AG20443 (cell line): ENCODE measurements around the gene ANO2.
"Not testable (repeated sequence)": the region's sequence is repeated elsewhere in the genome, so short reads cannot be mapped to it uniquely, and the experiment has no call there.

Source experiments
- DNase-seq: peaks from one replicate; pipeline ENCODE4 v3.0.0; 2012; ENCODE audit warnings: low spot score, mixed read lengths

The ANO2 gene

DNA sequence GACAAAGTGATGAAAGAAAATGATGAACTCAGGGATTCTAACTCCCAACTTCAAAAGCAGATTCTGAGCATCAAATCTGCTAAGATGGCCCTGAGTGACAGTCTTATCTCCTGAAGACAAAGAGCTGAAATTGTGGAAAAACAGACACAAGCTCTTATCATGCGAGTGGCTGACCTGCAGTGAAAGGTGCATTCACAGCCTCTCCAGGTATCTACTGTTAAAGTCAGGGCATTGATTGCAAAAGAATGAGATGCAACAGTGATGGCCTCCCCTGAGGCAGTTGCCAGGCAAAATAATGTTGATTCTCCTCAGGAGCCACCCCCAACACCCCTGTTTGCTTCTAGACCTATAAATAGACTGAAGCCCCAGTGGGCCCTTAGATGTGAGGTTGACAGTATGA lies 126.2 kb downstream of the ANO2 start:
- not testable (repeated sequence) for DNase-seq

DNA sequence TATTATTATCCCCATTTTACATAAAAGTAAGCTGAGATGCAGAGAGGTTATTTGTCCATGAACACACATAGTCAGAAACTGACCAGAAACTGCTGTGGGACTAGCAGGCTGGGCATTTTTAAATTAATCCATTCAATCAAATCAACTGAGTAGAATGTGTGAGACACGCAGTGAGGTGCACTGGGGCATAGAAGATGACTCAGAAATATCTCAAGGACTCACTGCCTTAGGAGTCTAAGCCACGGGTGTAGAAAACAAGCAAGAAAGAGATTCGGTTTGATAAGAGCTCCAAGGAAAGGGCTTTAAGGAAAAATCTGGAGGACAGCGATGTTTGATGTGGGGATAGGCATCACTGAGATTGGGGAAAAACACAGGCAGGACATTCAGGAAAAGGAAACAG lies 127.8 kb downstream of the ANO2 start:
- DNase-seq: no peak

DNA sequence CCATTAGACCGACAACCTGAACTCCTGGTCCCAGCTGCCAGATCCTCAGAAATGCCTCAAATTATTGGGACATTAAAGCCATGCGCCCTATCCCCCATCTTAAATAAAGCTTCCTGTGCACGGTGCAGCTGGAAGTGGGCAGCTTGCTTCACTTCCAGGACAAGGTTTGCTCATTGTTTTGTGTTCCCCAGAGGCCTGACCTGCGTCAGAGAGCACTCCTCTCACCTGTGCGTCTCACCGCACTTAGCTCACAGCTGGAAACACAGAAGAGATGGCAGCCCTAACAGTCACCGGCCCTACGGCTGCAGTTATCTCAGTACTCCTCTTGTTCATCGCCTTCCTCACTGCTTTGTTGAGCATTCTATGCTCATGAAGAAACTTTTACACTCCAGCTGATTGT lies 135.5 kb downstream of the ANO2 start:
- DNase-seq: no peak

DNA sequence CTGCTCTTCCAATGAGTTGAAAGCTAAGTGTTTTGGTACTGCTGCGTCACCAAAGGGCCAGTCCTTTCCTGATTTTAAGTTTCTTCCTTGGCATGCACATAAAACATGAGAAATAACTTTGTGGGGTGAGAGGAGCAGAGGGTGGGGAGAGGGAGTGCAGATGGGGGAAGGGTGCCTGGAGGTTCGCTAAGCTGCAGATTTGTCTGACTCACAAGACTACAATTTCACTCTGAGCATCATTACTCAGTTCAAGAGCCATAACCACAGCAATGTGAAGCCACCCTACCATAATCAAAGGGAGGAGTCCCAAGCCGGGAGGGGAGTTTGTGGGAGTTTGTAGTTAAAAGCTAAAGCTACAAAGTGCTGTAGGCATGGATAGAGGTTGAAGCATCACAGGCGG lies 136.1 kb downstream of the ANO2 start:
- DNase-seq: peak; percentile 94

DNA sequence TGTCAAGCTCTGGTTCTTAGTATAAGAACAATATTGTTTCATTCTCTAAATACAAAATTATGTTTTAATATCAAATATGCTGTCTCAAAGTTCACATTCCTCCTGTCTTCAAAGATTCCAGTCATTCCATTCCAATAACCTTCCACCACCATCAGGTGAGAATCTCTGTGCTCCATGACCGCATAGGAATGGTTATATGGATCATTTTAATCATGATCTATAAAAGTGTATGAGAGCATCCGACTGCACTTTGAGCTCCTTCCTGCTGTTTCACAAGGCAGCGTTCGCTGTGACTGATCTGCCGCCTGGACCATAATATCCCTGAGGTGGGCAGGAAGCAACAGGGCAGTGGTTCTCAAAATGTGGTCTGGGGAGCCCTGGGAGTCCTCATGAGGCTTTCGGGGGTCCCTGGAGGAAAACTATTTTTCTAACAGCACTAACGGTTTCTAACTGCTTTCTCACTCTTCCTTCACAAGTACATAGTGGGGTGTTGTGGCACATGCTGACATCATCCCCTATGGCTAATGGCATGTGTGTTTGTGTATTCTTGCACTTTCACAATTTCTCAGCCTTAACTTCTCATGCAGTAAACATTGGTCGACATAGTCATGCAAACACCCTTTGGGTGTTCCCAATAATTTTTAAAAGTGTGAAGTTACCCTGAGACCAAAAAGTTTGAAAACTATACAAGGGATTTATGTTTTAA lies 137.4 kb downstream of the ANO2 start:
- DNase-seq: no peak

DNA sequence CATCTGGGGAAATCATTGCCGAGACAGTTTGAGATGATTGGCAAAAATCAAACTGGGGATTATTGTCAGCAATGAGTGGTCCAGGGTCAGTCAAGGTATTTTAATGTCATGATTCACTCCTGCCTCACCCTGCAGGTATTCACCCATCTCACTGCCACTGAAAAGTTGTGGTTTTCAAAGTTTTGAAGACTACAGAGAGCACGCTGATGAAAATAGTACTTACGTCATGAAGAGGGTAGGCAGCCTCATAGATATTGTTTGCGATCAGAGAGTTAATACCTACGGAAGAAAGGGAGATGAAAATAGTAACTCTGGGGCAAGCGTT lies 138.0 kb downstream of the ANO2 start:
- no peak for DNase-seq

DNA sequence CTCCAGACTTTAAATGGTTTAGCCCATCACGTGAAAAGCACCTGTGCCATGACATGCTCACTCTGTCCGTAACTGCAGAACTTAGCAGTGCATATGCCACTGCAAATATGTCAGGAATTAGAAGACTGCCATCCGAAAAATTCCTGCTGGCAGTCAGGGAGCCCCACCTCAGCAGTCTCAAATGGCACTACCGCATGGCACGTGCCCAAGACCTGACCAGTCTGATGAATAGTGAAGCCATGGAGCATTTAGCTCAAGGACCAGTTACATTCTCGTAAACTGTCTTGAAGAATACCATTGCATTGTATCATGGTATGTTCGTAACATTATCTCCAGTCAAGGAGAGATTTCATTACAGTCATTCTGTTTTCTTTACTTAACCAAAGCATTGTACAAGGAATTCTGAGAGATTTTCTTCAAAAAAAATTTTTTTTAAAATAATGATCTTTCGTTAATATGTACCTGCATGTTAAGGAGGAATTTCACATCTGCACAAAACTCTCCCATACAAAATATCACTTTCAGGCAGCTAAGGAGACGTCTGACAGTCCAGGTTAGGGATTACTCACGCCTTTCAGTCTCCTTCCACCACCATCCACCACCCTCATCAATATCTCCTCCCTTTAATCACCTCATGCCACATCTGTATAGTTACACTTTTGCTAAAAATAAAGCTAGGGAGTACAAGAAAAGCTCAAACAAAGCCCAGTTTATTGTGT lies 138.5 kb downstream of the ANO2 start:
- DNase-seq: no peak

DNA sequence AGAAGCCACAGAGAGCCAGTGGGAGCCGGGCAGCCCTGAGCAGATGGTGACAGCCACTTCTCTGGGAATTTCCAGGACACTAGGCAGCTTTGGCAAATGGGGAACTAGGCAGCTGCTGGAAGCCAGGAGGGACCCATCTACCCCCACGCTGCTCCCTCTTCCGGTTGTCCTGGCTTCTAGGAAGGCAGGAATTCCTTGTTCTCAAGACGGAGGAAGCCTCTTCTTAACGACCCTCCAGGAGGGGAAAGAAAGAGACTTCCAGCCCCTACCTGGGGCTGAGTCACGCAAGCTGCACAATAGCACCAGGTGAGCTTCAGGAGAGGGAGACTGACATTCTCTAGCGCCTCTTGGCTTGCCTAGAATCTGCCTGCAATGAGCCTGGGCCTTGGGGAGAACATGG lies 141.5 kb downstream of the ANO2 start:
- DNase-seq: no peak

DNA sequence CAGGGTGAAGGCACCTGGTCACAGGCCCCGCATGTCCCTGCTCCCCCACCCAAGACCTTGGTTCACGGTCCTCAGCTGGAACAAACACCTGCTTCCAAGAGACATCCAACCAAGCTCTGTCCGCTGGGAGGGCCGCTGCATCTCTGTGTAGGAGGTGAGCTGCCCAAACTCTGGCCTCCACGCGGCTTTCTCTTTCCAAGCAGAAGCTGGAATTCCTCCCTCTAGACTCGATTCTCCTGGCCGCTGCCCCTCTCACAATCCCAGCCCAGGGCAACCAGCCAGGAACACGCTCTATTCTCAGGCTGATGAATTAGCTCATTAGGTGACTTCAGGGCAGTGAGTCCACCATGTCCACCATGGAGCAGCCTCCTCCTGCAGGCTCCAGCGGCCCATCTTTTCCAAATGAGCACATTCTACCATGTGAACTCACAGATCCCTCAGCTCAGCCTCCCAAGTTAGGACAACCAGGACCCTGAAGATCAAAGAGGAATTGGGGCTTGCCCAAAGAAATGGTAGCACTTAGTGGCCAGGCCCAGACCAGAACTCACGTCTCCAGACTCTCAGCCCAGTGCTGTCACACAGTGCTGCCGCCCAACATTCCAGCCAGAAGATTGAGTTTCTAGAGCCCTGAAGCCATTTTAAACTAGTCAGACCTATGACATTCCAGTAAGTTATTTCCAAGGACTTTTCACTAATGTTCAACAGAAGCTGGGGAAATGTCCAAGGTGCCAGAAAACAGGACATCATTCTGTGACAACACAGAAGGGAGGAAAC lies 146.6 kb downstream of the ANO2 start:
- no peak for DNase-seq

DNA sequence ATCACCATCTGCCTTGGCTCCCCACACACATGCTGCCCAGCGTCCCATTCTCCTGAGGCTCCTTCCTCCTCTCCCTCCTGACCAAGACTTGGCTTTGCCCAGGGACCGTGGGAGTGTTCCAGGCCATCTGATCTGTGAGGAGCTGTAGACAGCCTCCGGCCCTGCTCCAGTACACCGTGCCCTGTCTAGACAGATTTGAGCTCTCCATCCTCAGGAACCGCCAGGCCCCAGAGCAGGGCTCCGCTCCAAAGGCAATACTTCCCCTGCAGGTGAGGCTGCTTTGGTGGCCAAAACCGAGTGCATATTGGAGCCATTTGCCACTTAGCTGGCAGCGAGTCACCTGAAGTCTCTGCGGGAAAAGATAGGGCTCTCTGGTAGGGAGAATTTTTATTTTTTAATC lies 147.4 kb downstream of the ANO2 start:
- no peak for DNase-seq

DNA sequence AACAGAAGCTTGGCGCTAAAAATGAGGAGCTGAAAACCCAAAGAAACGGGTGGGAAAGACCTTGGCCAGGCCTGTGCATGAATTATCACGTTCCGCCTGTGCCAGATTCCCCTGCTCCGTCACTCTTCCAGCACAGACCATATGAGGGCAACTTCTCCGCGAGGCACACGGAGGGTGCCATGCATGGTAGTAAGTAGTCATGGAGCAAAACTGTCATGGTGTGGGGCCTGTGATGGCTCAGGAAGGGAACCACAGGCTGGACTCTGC lies 148.2 kb downstream of the ANO2 start:
- no peak for DNase-seq

DNA sequence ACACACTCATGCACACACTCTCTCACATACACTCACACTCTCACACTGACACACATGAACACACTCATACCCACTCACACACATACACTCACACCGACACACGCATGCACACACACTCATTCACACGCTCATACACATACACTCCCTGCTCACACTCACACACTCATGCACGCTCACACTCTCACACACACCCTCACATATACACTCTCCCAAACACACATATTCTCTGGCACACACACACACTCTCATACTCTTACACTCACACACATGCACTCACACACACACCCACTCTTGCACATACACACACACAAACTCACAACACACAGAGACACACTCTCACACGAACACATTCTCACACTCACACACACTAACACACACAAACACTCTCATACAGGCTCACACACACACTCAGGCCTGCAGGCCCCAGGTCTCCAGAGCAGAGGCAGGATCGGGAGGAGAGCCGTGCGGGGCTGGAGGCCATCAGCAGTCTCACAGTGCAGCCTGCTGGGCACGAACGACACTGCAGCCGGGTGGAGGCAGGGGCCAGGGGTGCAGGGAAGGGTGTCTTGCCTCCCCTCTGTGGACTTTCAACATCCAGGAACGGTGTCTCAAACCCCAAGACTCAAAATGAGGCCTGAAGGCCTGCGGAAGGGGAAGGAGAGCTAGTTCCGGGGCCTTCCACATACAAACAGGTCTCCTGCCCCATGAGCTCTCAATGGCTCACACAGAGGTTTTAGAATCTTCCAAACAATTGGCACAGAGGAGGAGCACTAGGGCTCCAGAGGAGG lies 148.7 kb downstream of the ANO2 start:
- DNase-seq: peak; percentile 71

DNA sequence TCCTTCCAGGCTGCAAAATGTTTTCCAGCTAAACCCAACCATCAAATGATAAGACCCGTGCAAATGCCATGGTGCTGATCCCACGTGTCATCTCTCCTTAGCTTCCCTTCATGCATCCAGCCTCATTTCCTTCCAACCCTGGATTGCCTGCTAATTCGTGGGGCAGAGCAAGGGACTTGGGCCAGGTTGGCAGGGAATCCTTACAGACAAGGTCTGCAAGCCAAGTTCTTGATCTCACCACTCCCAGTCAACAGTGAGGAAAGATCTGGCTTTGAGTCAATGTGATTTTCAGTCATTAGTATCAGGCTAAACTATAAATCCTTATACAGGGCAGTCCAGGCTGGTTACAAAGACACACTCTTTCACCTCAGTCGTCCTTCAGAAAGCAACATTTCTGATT lies 150.9 kb downstream of the ANO2 start:
- DNase-seq: no peak

DNA sequence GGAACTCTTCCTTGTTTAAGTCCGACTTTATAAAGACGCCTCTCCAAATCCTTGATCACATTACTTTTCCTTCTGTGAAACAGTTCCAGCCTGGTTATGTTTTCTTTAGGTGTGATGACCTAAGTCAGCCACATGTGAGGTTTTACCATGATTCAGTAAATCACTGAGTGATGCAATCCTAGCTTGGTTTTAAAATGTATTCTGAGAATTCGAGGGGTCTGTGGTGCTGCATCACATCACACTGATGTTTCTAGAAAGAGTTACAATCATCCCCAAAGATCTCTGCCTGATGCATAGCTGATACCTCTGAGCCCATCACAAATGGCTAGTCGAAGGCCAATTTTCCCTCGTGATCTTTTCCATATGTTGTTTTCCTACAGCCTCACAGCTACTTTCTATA lies 152.7 kb downstream of the ANO2 start:
- DNase-seq: no peak

DNA sequence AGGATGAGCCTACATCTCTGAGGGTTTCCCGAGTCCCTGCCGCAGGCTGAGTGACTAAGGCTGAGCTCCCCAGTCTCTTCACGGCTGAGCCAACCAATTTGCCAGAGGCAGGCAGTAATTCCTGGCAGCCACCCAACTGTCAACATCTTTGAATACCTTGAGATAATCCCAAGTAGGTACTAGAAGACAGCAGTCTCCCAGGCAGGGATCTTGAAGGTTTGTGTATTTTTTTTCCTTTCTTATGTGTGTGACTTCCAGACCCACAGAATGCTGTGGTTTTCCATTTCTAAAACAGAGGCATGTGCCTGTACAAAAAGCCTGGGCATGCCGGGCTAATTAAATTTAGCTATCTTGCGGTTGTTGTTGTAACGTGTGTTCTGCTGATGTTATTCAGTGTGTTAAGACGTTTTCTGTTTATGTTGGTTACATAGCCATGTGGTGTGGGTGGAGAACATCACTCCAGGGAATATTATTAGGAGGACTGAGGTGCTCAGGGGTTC lies 155.5 kb downstream of the ANO2 start:
- DNase-seq: no peak

DNA sequence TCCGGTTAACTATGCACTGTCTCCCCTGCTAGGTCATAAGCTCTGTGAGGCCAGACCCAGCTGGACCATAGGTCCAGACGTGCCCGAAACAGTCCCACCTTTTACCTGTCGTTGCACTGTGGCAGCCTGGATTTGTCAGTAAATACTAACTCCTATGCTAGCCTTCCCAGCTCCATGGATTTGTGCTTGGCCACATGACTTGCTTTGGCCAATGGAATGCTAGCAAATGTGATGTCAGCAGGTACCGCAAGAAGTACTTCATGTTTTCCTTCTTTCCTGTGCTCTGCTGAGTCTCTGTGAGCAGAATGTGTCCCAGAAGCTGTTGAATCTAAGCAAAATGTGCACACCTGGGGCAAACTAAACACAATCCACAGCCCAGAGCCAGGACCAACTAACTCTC lies 157.2 kb downstream of the ANO2 start:
- no peak for DNase-seq

DNA sequence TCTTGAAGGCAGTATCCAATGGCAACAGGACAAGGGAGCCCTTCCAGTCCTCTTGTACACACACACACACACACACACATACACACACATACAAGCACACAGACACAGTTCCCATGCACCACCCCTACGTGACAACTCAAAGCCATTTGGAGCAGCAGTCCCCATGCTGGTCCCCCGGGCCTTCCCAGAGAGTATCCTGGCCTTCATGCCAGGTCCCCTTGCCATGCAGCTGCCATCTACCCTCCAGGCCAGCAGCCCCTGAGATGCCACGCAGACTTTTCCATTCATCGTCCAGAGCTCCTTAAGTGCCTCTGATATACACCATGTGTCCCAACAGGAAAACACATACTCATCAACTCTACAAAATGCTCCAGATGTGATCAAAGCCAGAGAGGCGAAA lies 159.5 kb downstream of the ANO2 start:
- DNase-seq: no peak

DNA sequence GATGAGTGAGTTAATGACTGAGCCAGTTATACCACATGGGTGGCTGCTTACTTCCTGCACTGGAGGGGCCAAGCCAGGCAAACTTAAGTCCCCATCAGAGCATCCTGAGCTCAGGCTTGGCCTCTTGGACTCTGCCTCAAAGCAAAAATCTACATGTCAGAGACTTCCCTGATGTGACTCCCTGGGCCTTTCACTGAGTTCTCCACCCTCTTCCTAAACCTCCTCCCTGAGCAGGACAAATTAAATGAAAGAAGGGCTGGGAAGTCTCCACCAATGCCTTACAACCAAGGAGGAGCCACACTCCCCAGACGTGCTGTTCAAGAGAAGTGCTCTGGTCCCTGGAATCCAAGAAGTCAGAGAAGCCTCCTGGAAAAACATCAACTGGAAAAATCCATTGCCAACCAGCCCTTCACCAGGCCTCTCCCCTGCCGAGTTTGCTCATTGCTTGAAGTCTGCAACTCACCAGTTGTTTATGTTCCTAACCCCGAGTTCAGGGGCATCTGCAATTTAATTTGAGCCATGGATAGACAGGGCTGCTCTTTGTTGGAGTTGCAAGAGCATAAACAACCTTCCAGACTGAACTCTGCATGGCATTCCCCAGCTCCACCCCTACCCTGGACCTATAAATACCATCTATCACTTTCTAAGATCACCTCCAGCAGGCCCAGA lies 160.5 kb downstream of the ANO2 start:
- DNase-seq: no peak

DNA sequence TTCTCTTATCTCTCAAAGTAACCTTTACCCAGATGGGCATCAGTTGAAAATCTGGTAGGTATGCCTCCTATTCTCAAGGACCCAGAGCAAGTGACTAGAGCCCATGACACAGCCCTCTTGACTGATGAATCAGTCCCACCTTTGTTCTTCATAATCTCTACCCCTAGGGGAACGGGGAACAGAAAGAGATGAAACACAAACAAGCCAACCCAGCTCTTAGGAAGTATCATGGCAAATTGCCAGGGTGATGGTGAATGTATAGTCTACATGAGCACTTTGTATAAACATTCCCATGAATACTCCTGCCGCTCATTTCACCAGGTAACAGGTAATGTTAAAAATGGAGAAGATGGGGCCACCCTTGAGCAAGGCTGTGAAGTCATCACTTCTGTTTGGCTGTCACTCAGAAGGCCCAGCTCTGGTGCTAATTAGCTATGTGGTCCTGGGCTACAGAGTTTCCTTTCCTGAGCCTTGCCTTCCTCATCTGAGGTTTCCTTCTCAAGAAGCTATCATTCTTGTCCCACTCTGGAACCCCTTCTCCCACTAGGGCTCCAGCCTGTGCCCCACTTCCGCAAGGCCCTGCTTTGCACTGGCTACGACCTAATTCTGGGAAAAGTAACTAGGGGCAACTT lies 161.7 kb downstream of the ANO2 start:
- no peak for DNase-seq

DNA sequence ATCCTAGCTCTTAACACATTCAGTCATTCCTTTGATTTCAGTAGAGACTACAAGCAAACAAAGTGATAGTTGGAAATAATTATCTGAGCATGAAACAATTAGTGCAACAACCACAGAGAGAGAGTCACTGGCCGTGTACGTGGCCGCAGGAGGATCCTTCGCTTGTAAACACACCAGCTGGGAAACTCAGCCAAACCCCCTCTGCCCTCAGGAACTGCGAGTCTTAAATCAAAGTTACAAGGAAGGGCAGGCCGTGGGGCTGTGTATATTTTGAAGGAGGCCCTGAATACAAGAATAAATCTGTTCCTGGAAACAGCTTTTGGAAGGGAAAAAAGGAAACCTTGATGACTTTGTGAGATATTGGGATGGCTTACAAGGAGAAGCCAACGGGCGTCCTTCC lies 164.5 kb downstream of the ANO2 start:
- DNase-seq: no peak

DNA sequence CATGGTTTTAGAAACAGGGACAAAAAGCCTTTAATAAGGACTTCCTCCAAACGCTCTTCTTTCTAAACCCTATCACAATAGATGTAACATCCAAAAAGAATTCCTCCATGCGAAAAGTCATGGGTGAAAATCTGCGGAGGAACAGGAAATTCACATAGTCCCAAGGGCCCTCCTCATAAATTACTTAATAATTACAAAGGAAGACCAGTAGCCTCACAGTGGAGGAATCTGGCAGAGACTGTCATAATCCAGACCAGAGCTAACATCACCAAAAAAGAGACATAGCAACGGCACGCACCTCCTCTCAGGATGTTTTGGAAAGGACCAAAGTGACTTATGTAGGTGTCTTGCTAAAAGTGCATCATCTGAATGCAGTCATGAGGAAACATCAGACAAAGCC lies 165.7 kb downstream of the ANO2 start:
- DNase-seq: no peak

DNA sequence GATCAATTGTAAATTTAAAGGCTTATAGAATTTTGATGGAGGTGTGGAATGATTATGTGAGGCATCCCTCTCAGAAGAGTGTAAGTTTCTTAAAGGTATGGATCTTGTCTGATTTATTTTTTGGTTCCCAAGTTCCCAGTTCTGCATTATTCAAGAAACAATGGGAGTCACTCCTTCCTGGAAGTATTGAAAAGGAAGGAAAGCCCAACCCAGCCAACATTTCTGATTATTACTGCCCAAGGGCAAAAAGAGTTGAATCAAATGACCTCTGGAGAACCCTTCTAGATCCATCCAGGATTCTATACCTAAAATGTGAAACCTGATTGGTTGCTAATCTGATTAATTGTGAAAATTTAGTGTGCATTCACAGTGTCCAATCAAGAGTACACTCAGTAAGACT lies 166.2 kb downstream of the ANO2 start:
- no peak for DNase-seq
